K562 (cell line): ENCODE measurements around the gene DLGAP3. TPM values are rescaled to one million over a fixed set of nuclear protein-coding genes. Genes with fewer than 3 reads are reported as not detected.

Source experiments
- E2F3 ChIP-seq: fragments of 250-450 bp; sonication (Bioruptor Pico); IDR thresholded peaks from 2 replicates; pipeline ENCODE4 v1.4.0; 2020; ENCODE audit warnings: mild to moderate bottlenecking
- ESRRA ChIP-seq: fragments of 450-650 bp; IDR thresholded peaks from 2 replicates; pipeline ENCODE4 v1.6.1; 2014; ENCODE audit warnings: low read depth, mild to moderate bottlenecking, moderate library complexity, borderline replicate concordance
- ETV1 ChIP-seq: fragments of 450-650 bp; conservative IDR thresholded peaks from 2 replicates; pipeline ENCODE4 v1.6.1; 2016; ENCODE audit warnings: missing genetic modification characterization, control low read depth, low read depth, missing compliant biosample characterization
- HBP1 ChIP-seq: fragments of 450-650 bp; formaldehyde crosslinking; IDR thresholded peaks from 2 replicates; pipeline ENCODE4 v1.4.0; 2022; ENCODE audit warnings: missing genetic modification characterization
- NFATC3 ChIP-seq: fragments of 450-650 bp; IDR thresholded peaks from 2 replicates; pipeline ENCODE4 v1.6.1; 2017; ENCODE audit warnings: mild to moderate bottlenecking
- PBX2 ChIP-seq, 2 experiments: IDR thresholded peaks in 1 of 2; conservative IDR thresholded peaks in 1 of 2; 2 replicates each; pipeline ENCODE4 v1.6.1; 2016; ENCODE audit warnings: low read depth in 2 of 2, mild to moderate bottlenecking in 1 of 2, missing compliant biosample characterization in 1 of 2, missing genetic modification characterization in 1 of 2, moderate library complexity in 1 of 2
- POLR2G ChIP-seq: fragments of 200-400 bp; formaldehyde crosslinking; IDR thresholded peaks from 2 replicates; pipeline ENCODE4 v1.6.1; 2017; ENCODE audit warnings: low read depth, mild to moderate bottlenecking, antibody characterized with exemption, low read length, moderate library complexity
- PRDM10 ChIP-seq: fragments of 450-650 bp; IDR thresholded peaks from 2 replicates; pipeline ENCODE4 v1.6.1; 2018; ENCODE audit not compliant: partially characterized antibody
- PYGO2 ChIP-seq: fragments of 450-650 bp; IDR thresholded peaks from 2 replicates; pipeline ENCODE4 v1.6.1; 2016; ENCODE audit warnings: mild to moderate bottlenecking, missing genetic modification characterization, moderate library complexity, missing compliant biosample characterization
- TFE3 ChIP-seq: fragments of 450-650 bp; formaldehyde crosslinking; IDR thresholded peaks from 2 replicates; pipeline ENCODE4 v1.4.0; 2020; ENCODE audit warnings: mild to moderate bottlenecking, mixed read lengths
- ZNF655 ChIP-seq: fragments of 250-450 bp; sonication (Bioruptor Pico); IDR thresholded peaks from 2 replicates; pipeline ENCODE4 v1.5.0; 2021
- ZSCAN29 ChIP-seq: fragments of 450-650 bp; IDR thresholded peaks from 2 replicates; pipeline ENCODE4 v1.6.1; 2017
- ZZZ3 ChIP-seq: fragments of 450-650 bp; IDR thresholded peaks from 2 replicates; pipeline ENCODE4 v1.6.1; 2016; ENCODE audit warnings: antibody characterized with exemption, mild to moderate bottlenecking, moderate library complexity
- polyA plus RNA-seq, 8 experiments: library from polyadenylated mRNA; depleted of rRNA in 4 of 8; stranded (reverse) in 5 of 8; unstranded in 3 of 8; fragments of >200 nt; fragmentation: Nextera tagmentation in 2 of 8; fragmentation: Illumina TruSeq in 1 of 8; extraction: Ambion mirVana in 2 of 8; extraction: Trizol in 1 of 8; gene quantifications; 2 replicates each; pipeline versions ENCODE4 v1.2.1 to v1.2.3, GENCODE V29; 2011 to 2014; ENCODE audit warnings: inconsistent platforms in 1 of 8, missing spikeins in 1 of 8
- total RNA-seq, 7 experiments: library from RNA; depleted of rRNA in 6 of 7; stranded (reverse); fragments of >200 nt in 6 of 7; fragmentation: Illumina TruSeq in 2 of 7; extraction: Trizol in 2 of 7; gene quantifications; 2 replicates each; pipeline versions ENCODE4 v1.2.1 to v1.2.3, GENCODE V29; 2011 to 2021; ENCODE audit warnings: low replicate concordance in 1 of 7

DLGAP3 gene
- total and polyA plus RNA-seq, 9 of the 15 experiments (the other 6 are each of a cell fraction or from before 2014, with no cell fraction given), result 0.01 to 0.16 (median 0.07) TPM; not detected in 6

GRCh38 chr1:34865981-34866761, 63.3 kb downstream of the DLGAP3 start (continued):
- TF ChIP-seq PRDM10, result peak; percentile 47
- TF ChIP-seq ZNF655 (CRISPR knock-in tag), result no peak
- peak; percentile 57 for TF ChIP-seq TFE3
- TF ChIP-seq ZZZ3, result no peak
- TF ChIP-seq POLR2G, result peak; percentile 80
- TF ChIP-seq PYGO2 (tag), result no peak
- TF ChIP-seq NFATC3, result no peak
- peak; percentile 99 for TF ChIP-seq ESRRA
- no peak for TF ChIP-seq E2F3 (CRISPR knock-in tag)
- peak; percentile 65; the same call in 1 of the 2 replicates for TF ChIP-seq ZSCAN29
- TF ChIP-seq PBX2 (CRISPR knock-in tag; IDR thresholded peaks at IDR 0.05; ENCODE audit: low read depth), result no peak
- no peak for TF ChIP-seq PBX2 (tag; conservative IDR thresholded peaks at IDR 0.05; ENCODE audit: low read depth)
- TF ChIP-seq HBP1, result no peak
- TF ChIP-seq ETV1 (tag), result 0 out of 2 replicates have a peak, but pooled peaks have one; percentile 8
